ENCODE measurements around the gene UBE2D2. TPM values are rescaled to one million over a fixed set of nuclear protein-coding genes. Genes with fewer than 3 reads are reported as not detected.
A peak's percentile ranks its signal among the peaks of the same experiment; 100 is the strongest.

The UBE2D2 gene
- polyA plus RNA-seq, 3 donors: 41.2 to 167 (median 133) TPM

GRCh38 chr5:139561655-139562451 is 714 bp downstream of the UBE2D2 start:
- WGBS (ENCODE audit: insufficient coverage): 0% methylated on average over 48 of the region's 57 CpGs
- Histone ChIP-seq H3K79me2 (ENCODE audit: insufficient read depth, low read length) (peaks cover 59% of the 10 kb centered on the region), H3K27ac (ENCODE audit: low read depth in 1 of 2, low read length in 2 of 2) (peak overlapping the region; percentile 77 to 91), H3K4me3 (replicated peaks in 1 of 3; ENCODE audit: low read depth in 2 of 3, low read length in 3 of 3) (peak overlapping the region; percentile 73 to 80 (median 77)), H3K9me3 (replicated peaks in 1 of 2; ENCODE audit: control insufficient read depth in 1 of 2, insufficient read depth in 1 of 2, low read length in 2 of 2) (no peaks in the 10 kb centered on the region), H3K4me1 (ENCODE audit: control insufficient read depth in 1 of 2, insufficient read depth in 2 of 2, low read length in 2 of 2) (peaks cover 45 to 58% of the 10 kb centered on the region in 2 donors), H3K9ac (ENCODE audit: insufficient read depth, low read length, poor library complexity, severe bottlenecking) (peak overlapping the region; percentile 94), H3K27me3 (ENCODE audit: control insufficient read depth in 2 of 2, insufficient read depth in 2 of 2, low read length in 2 of 2) (no peaks in the 10 kb centered on the region), H2AFZ (ENCODE audit: insufficient read depth, low read depth, low read length, poor library complexity, severe bottlenecking) (peak overlapping the region; percentile 94), H3K36me3 (replicated peaks in 1 of 2; ENCODE audit: control insufficient read depth in 1 of 2, insufficient read depth in 2 of 2, low read length in 2 of 2) (no peaks in the 10 kb centered on the region), H4K20me1 (ENCODE audit: insufficient read depth, low read length) (peaks cover 47% of the 10 kb centered on the region), H3K4me2 (replicated peaks; ENCODE audit: extremely low read depth, low read length, poor library complexity, severe bottlenecking) (peak overlapping the region; percentile 86)
- no peaks in the 10 kb centered on the region for H3K9me3 Mint-ChIP-seq
- peak; percentile 29 to 36 (median 32) for DNase-seq
- H3K4me1 Mint-ChIP-seq: peaks cover 51% of the 10 kb centered on the region
- peak overlapping the region; percentile 90 to 98 (median 94) for H3K27ac Mint-ChIP-seq
- H3K27me3 Mint-ChIP-seq (ENCODE audit: low read depth in 3 of 3): peaks cover 1 to 4% (median 2%) of the 10 kb centered on the region in 3 donors
- H3K36me3 Mint-ChIP-seq: peaks cover 0 to 14% of the 10 kb centered on the region in 2 donors
- H3K4me3 Mint-ChIP-seq: peak overlapping the region; percentile 93 to 99
- intact Hi-C loops (cut with micrococcal nuclease): no loop called here
- no peak for TF ChIP-seq CTCF (IDR thresholded peaks at IDR 0.05)

- Mint-ChIP-seq H3K36me3 (peaks cover 3 to 23% of the 10 kb centered on the region in 2 donors), H3K27me3 (ENCODE audit: low read depth in 3 of 3) (peaks cover 1 to 4% (median 2%) of the 10 kb centered on the region in 3 donors), H3K4me1 (peaks cover 57% of the 10 kb centered on the region), H3K9me3 (no peaks in the 10 kb centered on the region), H3K27ac (peak overlapping the region in 5 of 7 donors; percentile 18 to 98 (median 91)), H3K4me3 (peak overlapping the region; percentile 93 to 99)
- Histone ChIP-seq H3K9me3 (replicated peaks in 1 of 2; ENCODE audit: control insufficient read depth in 1 of 2, insufficient read depth in 1 of 2, low read length in 2 of 2) (no peaks in the 10 kb centered on the region), H3K4me3 (replicated peaks in 1 of 3; ENCODE audit: low read depth in 2 of 3, low read length in 3 of 3) (peak overlapping the region; percentile 73 to 80 (median 77)), H3K4me2 (replicated peaks; ENCODE audit: extremely low read depth, low read length, poor library complexity, severe bottlenecking) (peak overlapping the region; percentile 86), H3K4me1 (ENCODE audit: control insufficient read depth in 1 of 2, insufficient read depth in 2 of 2, low read length in 2 of 2) (peaks cover 47 to 62% of the 10 kb centered on the region in 2 donors), H3K27ac (ENCODE audit: low read depth in 1 of 2, low read length in 2 of 2) (peak overlapping the region in 1 of 2 donors; percentile 91), H3K36me3 (replicated peaks in 1 of 2; ENCODE audit: control insufficient read depth in 1 of 2, insufficient read depth in 2 of 2, low read length in 2 of 2) (no peaks in the 10 kb centered on the region), H2AFZ (ENCODE audit: insufficient read depth, low read depth, low read length, poor library complexity, severe bottlenecking) (no peak overlapping the region), H4K20me1 (ENCODE audit: insufficient read depth, low read length) (peaks cover 57% of the 10 kb centered on the region), H3K9ac (ENCODE audit: insufficient read depth, low read length, poor library complexity, severe bottlenecking) (peak overlapping the region; percentile 94), H3K79me2 (ENCODE audit: insufficient read depth, low read length) (peaks cover 69% of the 10 kb centered on the region), H3K27me3 (ENCODE audit: control insufficient read depth in 2 of 2, insufficient read depth in 2 of 2, low read length in 2 of 2) (no peaks in the 10 kb centered on the region)
- DNase-seq: no peak
- WGBS (ENCODE audit: insufficient coverage): 20% methylated on average over 1 of the region's 5 CpGs
- no peak for TF ChIP-seq CTCF (IDR thresholded peaks at IDR 0.05)
- intact Hi-C loops (cut with micrococcal nuclease): no loop called here
These were observed 1.7 kb downstream of the UBE2D2 start for GRCh38 chr5:139562847-139563246.

All from CD14-positive monocyte (primary cell).